Pancreas (tissue), 10 donors: ENCODE results near the gene TAF8. TPM values are rescaled to one million over a fixed set of nuclear protein-coding genes. Genes with fewer than 3 reads are reported as not detected.

Experiments used
- ATAC-seq, 4 donors: fragments of 200-7000 bp; cut with Tn5 transposase; one replicate each; pipeline versions ENCODE4 v1.8.0 to v1.9.1; 2020; ENCODE audit warnings: mild to moderate bottlenecking in 4 of 4, moderate library complexity in 4 of 4
- DNase-seq, 6 donors: peaks; one replicate each; pipeline ENCODE4 v3.0.0-alpha.2; 2020
- FAIRE-seq: peaks from 2 replicates; lab custom pipeline; 2012; peaks lifted over from hg19 to GRCh38; lab: Jason Lieb, UNC
- H3K27ac ChIP-seq, 4 donors: fragments of 200-600 bp; sonication (generic); 1 replicate in 3 of 4; 2 replicates in 1 of 4; pipeline versions ENCODE4 v1.5.0 to v1.8.0; 2020
- H3K27me3 ChIP-seq, 4 donors: fragments of 200-600 bp; one replicate each; pipeline ENCODE4 v1.8.0; 2021
- H3K36me3 ChIP-seq, 3 donors: fragments of 200-600 bp; sonication (generic) in 1 of 3; one replicate each; pipeline versions ENCODE4 v1.5.0 to v1.8.0; 2020 to 2021
- H3K4me1 ChIP-seq, 3 donors: fragments of 200-600 bp; one replicate each; pipeline ENCODE4 v1.8.0; 2021
- H3K4me3 ChIP-seq, 4 donors: fragments of 200-600 bp; sonication (generic) in 2 of 4; one replicate each; pipeline versions ENCODE4 v1.5.0 to v1.8.0; 2020 to 2021
- H3K9me3 ChIP-seq, 4 donors: fragments of 200-600 bp; one replicate each; pipeline ENCODE4 v1.8.0; 2021
- WGBS, 2 donors: extraction: QIAGEN DNeasy Blood & Tissue Kit; methylation state at CpG; one replicate each; pipeline ENCODE4 v1.1.7; 2013; 5-methylcytosine and 5-hydroxymethylcytosine counted together
- intact Hi-C, 3 donors: fragments of 100-400 bp; cut with DNase I; formaldehyde crosslinking; loops; one replicate each; pipeline versions ENCODE4 v1.11.1 to v1.14.2; 2022
- polyA plus RNA-seq, 2 donors: library from polyadenylated mRNA; stranded (reverse); fragments of 200-250 nt; gene quantifications; one replicate each; pipeline ENCODE4 v1.2.3, GENCODE V29; 2013
- total RNA-seq, 6 donors: library from RNA; stranded (reverse); fragmentation: NEBNext Ultra II Directional in 4 of 6; extraction: Animal tissue kit (Norgen Biotek cat#: 25700) in 4 of 6; gene quantifications; one replicate each; pipeline versions ENCODE4 v1.2.1 to v1.2.4, GENCODE V29; 2021 to 2023
- TF ChIP-seq, protein P1 (sequence below), 4 donors: fragments of 200-600 bp; sonication (generic) in 3 of 4; IDR thresholded peaks; one replicate each; pipeline versions ENCODE4 v1.5.0 to v1.8.0; 2021; ENCODE audit warnings: antibody characterized with exemption in 4 of 4
- donor health status: healthy with polysubstance abuse.
- donor health status: DM: no; HTN: no; CAD: no; lungs with moderate emphysema.
- donor health status: DM: no; HTN: no; CAD: no.
- donor health status: control.
- donor health status: control.
- donor health status: Bipolar disorder and iron deficiency.
- donor health status: DM: yes; HTN: yes; CAD: no.
- donor health status: DM: no; HTN: no; CAD: no.
- donor health status: DM: no; HTN: no; CAD: no.
- donor health status: DM: yes; HTN: yes; CAD: no.

The TAF8 gene
- total and polyA plus RNA-seq, 8 donors = 4.8 to 16.8 (median 8.4) TPM

DNA sequence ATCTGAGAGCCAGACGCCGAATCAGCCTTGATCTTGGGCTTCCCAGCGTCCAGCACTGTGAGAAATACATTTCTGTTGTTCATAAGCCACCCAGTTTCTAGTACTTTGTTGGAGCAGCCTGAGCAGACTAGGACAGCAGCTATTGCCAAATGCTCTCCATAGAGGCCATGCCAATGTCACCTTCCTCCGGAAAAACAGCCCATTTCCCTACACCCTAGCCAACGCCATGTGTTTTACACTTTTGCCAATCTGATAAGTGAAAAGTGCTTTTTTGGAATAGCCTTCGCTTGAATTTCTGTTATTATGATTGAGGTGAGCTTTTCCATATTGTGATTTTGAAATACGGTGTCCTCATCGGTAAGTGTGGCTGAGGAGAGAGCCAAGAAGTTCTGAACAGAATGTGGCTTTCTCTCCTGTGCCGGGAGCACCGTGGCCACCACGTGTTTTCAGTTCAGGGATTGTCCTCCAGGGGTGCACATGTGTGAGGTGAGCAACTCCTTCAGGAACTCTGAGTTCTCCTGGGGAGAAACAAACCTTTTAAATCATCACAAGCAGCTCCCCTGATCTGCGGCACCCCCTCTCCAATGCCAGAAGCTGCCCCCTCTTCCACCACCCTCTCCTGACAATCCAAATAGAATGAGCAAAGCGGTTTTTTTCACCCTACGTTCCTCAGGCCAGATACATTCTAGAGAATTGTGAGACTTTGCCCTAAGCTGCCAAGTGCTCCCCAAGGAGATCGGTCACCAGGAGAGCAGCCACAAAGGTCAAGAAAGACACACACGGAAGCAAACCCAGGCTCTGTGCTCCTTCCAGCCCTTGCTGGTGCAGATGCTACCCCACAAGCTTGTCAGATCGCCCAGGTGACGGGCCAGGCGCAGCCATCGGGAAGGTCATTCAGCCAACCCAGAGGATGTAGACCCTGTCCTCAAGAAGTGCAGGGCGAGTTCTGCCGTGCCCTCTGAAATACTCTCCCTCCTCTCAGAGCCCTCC, 36.0 kb downstream of the TAF8 start:
- Histone ChIP-seq H3K9me3 (no peaks in the 10 kb centered on the region), H3K4me1 (peaks cover 0 to 4% (median 0%) of the 10 kb centered on the region in 3 donors), H3K27ac (no peak overlapping the region), H3K36me3 (no peaks in the 10 kb centered on the region), H3K27me3 (no peaks in the 10 kb centered on the region), H3K4me3 (no peak overlapping the region)
- peak; percentile 71 to 86 (median 76) for ATAC-seq
- WGBS, 2 donors = 61 to 71% methylated on average over 22 of the region's 22 CpGs
- peak in 1 of 6 donors; percentile 57 for DNase-seq
- no peak for FAIRE-seq
- TF ChIP-seq, protein P1, sequence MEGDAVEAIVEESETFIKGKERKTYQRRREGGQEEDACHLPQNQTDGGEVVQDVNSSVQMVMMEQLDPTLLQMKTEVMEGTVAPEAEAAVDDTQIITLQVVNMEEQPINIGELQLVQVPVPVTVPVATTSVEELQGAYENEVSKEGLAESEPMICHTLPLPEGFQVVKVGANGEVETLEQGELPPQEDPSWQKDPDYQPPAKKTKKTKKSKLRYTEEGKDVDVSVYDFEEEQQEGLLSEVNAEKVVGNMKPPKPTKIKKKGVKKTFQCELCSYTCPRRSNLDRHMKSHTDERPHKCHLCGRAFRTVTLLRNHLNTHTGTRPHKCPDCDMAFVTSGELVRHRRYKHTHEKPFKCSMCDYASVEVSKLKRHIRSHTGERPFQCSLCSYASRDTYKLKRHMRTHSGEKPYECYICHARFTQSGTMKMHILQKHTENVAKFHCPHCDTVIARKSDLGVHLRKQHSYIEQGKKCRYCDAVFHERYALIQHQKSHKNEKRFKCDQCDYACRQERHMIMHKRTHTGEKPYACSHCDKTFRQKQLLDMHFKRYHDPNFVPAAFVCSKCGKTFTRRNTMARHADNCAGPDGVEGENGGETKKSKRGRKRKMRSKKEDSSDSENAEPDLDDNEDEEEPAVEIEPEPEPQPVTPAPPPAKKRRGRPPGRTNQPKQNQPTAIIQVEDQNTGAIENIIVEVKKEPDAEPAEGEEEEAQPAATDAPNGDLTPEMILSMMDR (IDR thresholded peaks at IDR 0.05) = peak in 2 of 4 donors; percentile 7 to 27
- intact Hi-C loops = no loop called here

DNA sequence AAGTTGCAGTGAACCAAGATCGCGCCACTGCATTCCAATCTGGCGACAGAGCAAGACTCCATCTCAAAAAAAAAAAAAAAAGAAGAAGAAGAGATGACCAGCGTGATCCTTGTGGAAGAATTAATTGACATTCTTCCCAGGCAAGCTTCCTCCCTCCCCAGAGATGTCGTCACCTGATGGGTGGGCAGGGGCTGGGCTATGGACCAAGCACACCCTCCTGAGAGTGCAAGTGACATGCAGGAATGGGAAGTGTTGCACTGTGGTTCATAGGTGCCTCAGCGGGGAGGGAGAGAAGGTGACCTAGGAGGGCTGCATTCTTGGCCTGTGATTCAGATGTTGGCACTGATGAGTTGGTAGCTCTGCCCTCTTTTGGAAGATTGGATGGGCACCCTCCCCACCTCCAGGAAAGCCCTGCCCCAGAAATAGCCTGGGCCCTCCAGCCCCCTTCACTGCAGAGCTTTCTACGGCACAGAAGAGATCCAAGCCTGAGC, 37.8 kb downstream of the TAF8 start:
- FAIRE-seq (no peak), DNase-seq (no peak), ATAC-seq (peak; percentile 41 to 74 (median 64))
- Histone ChIP-seq H3K27ac (no peak overlapping the region), H3K36me3 (no peaks in the 10 kb centered on the region), H3K9me3 (no peaks in the 10 kb centered on the region), H3K4me1 (peaks cover 0 to 4% (median 0%) of the 10 kb centered on the region in 3 donors), H3K4me3 (no peak overlapping the region), H3K27me3 (no peaks in the 10 kb centered on the region)
- WGBS, 2 donors = 83 to 89% methylated on average over 7 of the region's 7 CpGs
- TF ChIP-seq, protein P1 (IDR thresholded peaks at IDR 0.05) = no peak
- intact Hi-C loops = no loop called here

DNA sequence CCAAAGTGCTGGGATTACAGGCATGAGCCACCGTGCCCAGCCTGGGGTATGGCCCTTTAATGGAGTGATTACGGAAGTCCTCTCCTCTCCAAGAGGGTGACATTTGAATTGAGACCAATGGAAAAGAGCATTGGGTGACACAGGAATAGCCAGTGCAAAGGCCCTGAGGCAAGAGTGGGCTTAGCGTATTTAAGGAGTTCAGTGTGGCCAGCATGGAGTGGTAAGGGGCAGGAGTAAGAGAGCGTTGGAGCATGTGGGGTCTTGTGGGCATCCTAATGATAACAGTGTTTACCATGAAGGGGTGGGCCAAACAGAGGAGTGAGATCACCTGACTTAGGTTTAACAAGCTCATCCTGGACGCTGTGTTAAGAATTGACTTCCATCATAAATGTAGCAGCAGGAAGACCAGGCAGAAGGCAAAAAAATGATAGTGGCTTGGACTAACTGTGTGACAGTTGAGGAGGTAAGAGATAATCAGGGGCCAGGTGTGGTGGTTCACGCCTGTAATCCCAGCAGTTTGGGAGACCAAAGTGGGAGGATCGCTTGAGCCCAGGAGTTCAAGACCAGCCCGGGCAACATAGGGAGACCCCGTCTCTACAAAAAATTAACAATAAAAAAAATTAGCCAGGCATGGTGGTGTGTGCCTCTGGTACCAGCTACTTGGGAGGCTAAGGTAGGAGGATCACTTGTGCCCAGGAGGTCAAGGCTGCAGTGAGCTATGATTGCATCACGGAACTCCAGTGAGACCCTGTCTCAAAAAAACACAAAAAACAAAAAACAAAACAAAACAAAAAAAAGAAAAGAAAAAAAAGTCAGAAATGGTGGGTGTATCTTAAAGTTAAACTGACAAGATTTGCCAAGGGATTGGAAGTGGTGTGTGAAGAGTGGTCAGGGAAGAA, 40.7 kb downstream of the TAF8 start:
- TF ChIP-seq, protein P1 (IDR thresholded peaks at IDR 0.05) = no peak
- FAIRE-seq (no peak), ATAC-seq (no peak), DNase-seq (no peak)
- H3K4me3 ChIP-seq = no peak overlapping the region
- peaks cover 4 to 7% (median 5%) of the 10 kb centered on the region in 3 donors for H3K4me1 ChIP-seq
- H3K36me3 ChIP-seq = no peaks in the 10 kb centered on the region
- WGBS, 2 donors = 85 to 91% methylated on average over 10 of the region's 10 CpGs
- intact Hi-C loops = no loop called here
- H3K27ac ChIP-seq = no peak overlapping the region
- no peaks in the 10 kb centered on the region for H3K9me3 ChIP-seq
- H3K27me3 ChIP-seq = no peaks in the 10 kb centered on the region

DNA sequence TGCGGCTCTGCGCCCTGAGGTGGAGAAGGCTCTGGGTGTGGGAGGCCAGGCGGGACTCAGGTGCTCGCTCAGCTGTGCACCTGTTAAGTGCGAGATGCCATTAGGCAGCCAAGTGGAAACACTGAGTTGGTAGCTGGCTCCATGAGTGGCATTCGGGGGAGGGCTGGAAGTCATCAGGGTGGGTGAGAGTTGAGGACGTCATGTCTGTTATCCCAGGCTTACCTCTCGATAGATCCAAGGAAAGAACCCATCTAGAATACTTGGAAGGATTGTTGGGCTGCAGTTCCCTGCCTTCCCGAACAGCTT, 41.3 kb downstream of the TAF8 start:
- ATAC-seq (no peak), DNase-seq (no peak), FAIRE-seq (no peak)
- intact Hi-C loops = no loop called here
- H3K36me3 ChIP-seq = no peaks in the 10 kb centered on the region
- peaks cover 4 to 7% (median 5%) of the 10 kb centered on the region in 3 donors for H3K4me1 ChIP-seq
- H3K27ac ChIP-seq = no peak overlapping the region
- 86 to 91% methylated on average over 9 of the region's 9 CpGs for WGBS, 2 donors
- H3K4me3 ChIP-seq = no peak overlapping the region
- no peaks in the 10 kb centered on the region for H3K9me3 ChIP-seq
- TF ChIP-seq, protein P1 (IDR thresholded peaks at IDR 0.05) = no peak
- H3K27me3 ChIP-seq = no peaks in the 10 kb centered on the region
